K562 (cell line): ENCODE results near the gene RASGEF1C. TPM values are rescaled to one million over a fixed set of nuclear protein-coding genes. Genes with fewer than 3 reads are reported as not detected.

Experiments used
- C11orf30 ChIP-seq: fragments of 450-650 bp; IDR thresholded peaks from 2 replicates; pipeline ENCODE4 v1.6.1; 2016; ENCODE audit warnings: low read depth, mild to moderate bottlenecking
- CHD2 ChIP-seq: IDR thresholded peaks from 2 replicates; pipeline ENCODE4 v1.6.1; 2011; ENCODE audit warnings: low read depth, low read length
- EGR1 ChIP-seq: fragments of 450-650 bp; conservative IDR thresholded peaks from 2 replicates; pipeline ENCODE4 v1.6.1; 2017; ENCODE audit warnings: mild to moderate bottlenecking
- GATAD2A ChIP-seq: fragments of 450-650 bp; IDR thresholded peaks from 2 replicates; pipeline ENCODE4 v1.6.1; 2017
- GATAD2B ChIP-seq: fragments of 450-650 bp; IDR thresholded peaks from 2 replicates; pipeline ENCODE4 v1.6.1; 2017; ENCODE audit warnings: mild to moderate bottlenecking, borderline replicate concordance
- IRF9 ChIP-seq: fragments of 450-650 bp; IDR thresholded peaks from 2 replicates; pipeline ENCODE4 v1.6.1; 2016; ENCODE audit warnings: missing biosample characterization, missing genetic modification characterization
- MNT ChIP-seq, 2 experiments: fragments of 450-650 bp; conservative IDR thresholded peaks; 2 replicates each; pipeline ENCODE4 v1.6.1; 2017; ENCODE audit warnings: mild to moderate bottlenecking in 2 of 2, moderate library complexity in 2 of 2
- MYBL2 ChIP-seq, 2 experiments: fragments of 450-650 bp in 1 of 2; sonication (generic) in 1 of 2; formaldehyde crosslinking in 1 of 2; IDR thresholded peaks; 2 replicates each; pipeline versions ENCODE4 v1.6.1 to v1.8.1; 2017 to 2022; ENCODE audit warnings: borderline replicate concordance in 1 of 2, inconsistent platforms in 1 of 2, low read depth in 1 of 2, mild to moderate bottlenecking in 1 of 2, missing genetic modification reagents in 1 of 2, moderate library complexity in 1 of 2
- NFE2L1 ChIP-seq: fragments of 450-650 bp; IDR thresholded peaks from 2 replicates; pipeline ENCODE4 v1.6.1; 2016; ENCODE audit warnings: missing genetic modification characterization, low read depth, mild to moderate bottlenecking, missing compliant biosample characterization, moderate library complexity, borderline replicate concordance
- PRDM10 ChIP-seq: fragments of 450-650 bp; IDR thresholded peaks from 2 replicates; pipeline ENCODE4 v1.6.1; 2018; ENCODE audit not compliant: partially characterized antibody
- SIN3B ChIP-seq: fragments of 450-650 bp; IDR thresholded peaks from 2 replicates; pipeline ENCODE4 v1.6.1; 2017; ENCODE audit warnings: low read depth, mild to moderate bottlenecking, moderate library complexity
- ZNF695 ChIP-seq: fragments of 450-650 bp; formaldehyde crosslinking; IDR thresholded peaks from 2 replicates; pipeline ENCODE4 v1.4.0; 2020; ENCODE audit warnings: mild to moderate bottlenecking, moderate library complexity
- ZNF79 ChIP-seq: fragments of 250-450 bp; sonication (Bioruptor Pico); IDR thresholded peaks from 2 replicates; pipeline ENCODE4 v1.4.0; 2020; ENCODE audit warnings: low read depth, mild to moderate bottlenecking, moderate library complexity
- polyA plus RNA-seq, 8 experiments: library from polyadenylated mRNA; depleted of rRNA in 4 of 8; stranded (reverse) in 5 of 8; unstranded in 3 of 8; fragments of >200 nt; fragmentation: Nextera tagmentation in 2 of 8; fragmentation: Illumina TruSeq in 1 of 8; extraction: Ambion mirVana in 2 of 8; extraction: Trizol in 1 of 8; gene quantifications; 2 replicates each; pipeline versions ENCODE4 v1.2.1 to v1.2.3, GENCODE V29; 2011 to 2014; ENCODE audit warnings: inconsistent platforms in 1 of 8, missing spikeins in 1 of 8
- total RNA-seq, 7 experiments: library from RNA; depleted of rRNA in 6 of 7; stranded (reverse); fragments of >200 nt in 6 of 7; fragmentation: Illumina TruSeq in 2 of 7; extraction: Trizol in 2 of 7; gene quantifications; 2 replicates each; pipeline versions ENCODE4 v1.2.1 to v1.2.3, GENCODE V29; 2011 to 2021; ENCODE audit warnings: low replicate concordance in 1 of 7
- TF ChIP-seq, protein P1 (sequence below): fragments of 450-650 bp; formaldehyde crosslinking; IDR thresholded peaks from 2 replicates; pipeline ENCODE4 v1.4.0; 2020; ENCODE audit warnings: mild to moderate bottlenecking, mixed read lengths
- TF ChIP-seq, protein P2 (sequence below): fragments of 450-650 bp; IDR thresholded peaks from 2 replicates; pipeline ENCODE4 v1.6.1; 2016; ENCODE audit warnings: antibody characterized with exemption

Gene RASGEF1C
- total and polyA plus RNA-seq, 9 of the 15 experiments (the other 6 are each of a cell fraction or from before 2014, with no cell fraction given): 0.04 to 1.1 (median 0.21) TPM; not detected in 4

DNA sequence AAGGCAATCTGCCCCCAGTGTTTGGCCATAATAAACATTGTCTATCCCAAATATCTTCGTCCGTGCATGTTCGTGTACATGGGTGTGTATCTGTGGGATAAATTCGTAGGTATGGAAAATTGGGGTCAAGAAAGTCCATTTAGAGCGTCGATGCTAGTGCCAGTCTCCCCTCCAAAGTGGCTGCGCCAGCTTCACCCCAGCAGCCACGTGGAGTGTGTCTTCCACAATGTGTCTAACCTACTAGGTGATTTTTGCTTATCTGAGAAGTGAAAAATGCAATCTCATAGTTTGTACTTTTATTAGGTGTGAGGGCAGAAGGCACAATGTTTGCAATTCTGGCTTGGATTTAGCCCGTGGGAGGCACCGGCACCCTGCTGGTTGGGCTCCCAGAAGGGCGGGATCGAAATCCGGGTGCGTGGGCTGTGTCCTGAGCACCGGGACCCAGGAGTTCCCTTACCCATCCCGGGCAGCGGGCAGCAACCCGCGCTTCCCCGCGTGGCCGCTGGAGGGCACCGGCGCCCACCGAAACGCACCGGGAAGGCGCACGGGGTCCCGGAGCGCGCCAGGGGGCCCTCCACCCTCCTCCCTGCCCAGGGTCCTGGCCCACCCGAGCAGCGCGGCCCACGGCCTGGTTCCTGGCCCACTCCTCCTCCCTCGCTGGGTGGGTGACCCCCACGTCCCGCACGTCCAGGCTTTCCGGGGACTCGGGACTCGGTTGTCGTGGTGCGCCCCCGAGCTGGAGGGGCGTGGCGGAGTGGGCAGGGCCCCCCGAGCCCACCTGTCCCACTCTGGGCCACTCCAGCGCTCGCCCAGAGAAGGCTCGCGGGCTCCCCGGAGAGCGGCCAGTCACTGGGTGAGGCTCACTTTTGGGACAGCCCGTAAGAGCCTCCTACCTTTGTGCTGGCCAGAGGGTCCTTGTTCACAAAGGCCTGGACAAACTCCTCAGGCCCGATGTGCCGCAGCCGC is 82.0 kb downstream of the RASGEF1C start (continued):
- no peak for TF ChIP-seq IRF9 (tag)
- TF ChIP-seq, protein P1, sequence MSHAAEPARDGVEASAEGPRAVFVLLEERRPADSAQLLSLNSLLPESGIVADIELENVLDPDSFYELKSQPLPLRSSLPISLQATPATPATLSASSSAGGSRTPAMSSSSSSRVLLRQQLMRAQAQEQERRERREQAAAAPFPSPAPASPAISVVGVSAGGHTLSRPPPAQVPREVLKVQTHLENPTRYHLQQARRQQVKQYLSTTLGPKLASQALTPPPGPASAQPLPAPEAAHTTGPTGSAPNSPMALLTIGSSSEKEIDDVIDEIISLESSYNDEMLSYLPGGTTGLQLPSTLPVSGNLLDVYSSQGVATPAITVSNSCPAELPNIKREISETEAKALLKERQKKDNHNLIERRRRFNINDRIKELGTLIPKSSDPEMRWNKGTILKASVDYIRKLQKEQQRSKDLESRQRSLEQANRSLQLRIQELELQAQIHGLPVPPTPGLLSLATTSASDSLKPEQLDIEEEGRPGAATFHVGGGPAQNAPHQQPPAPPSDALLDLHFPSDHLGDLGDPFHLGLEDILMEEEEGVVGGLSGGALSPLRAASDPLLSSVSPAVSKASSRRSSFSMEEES: no peak
- TF ChIP-seq GATAD2B: no peak; the same call in 1 of the 2 replicates
- no peak for TF ChIP-seq ZNF79
- TF ChIP-seq, protein P2, sequence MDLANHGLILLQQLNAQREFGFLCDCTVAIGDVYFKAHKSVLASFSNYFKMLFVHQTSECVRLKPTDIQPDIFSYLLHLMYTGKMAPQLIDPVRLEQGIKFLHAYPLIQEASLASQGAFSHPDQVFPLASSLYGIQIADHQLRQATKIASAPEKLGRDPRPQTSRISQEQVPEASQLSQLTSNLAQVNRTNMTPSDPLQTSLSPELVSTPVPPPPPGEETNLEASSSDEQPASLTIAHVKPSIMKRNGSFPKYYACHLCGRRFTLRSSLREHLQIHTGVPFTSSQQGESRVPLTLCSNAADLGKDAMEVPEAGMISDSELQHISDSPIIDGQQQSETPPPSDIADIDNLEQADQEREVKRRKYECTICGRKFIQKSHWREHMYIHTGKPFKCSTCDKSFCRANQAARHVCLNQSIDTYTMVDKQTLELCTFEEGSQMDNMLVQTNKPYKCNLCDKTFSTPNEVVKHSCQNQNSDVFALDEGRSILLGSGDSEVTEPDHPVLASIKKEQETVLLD: 0 out of 2 replicates have a peak, but pooled peaks have one; percentile 38
- no peak for TF ChIP-seq MYBL2 (IDR thresholded peaks at IDR 0.05; ENCODE audit: low read depth)
- TF ChIP-seq MYBL2 (CRISPR knock-in tag; IDR thresholded peaks at IDR 0.05; ENCODE audit: borderline replicate concordance): no peak
- TF ChIP-seq NFE2L1: no peak
- TF ChIP-seq EGR1: peak; percentile 46; the same call in 1 of the 2 replicates
- no peak for TF ChIP-seq CHD2
- TF ChIP-seq MNT (conservative IDR thresholded peaks at IDR 0.05): no peak
- 0 out of 2 replicates have a peak, but pooled peaks have one; percentile 37 for TF ChIP-seq SIN3B
- no peak for TF ChIP-seq ZNF695 (CRISPR knock-in tag)
- no peak for TF ChIP-seq PRDM10
- 0 out of 2 replicates have a peak, but pooled peaks have one; percentile 35 for TF ChIP-seq GATAD2A
- peak; percentile 27; the same call in 1 of the 2 replicates for TF ChIP-seq C11orf30
